Liver (tissue), 9 donors: ENCODE measurements around the gene COL23A1. TPM values are rescaled to one million over a fixed set of nuclear protein-coding genes. Genes with fewer than 3 reads are reported as not detected.

ENCODE experiments used
- DNase-seq: peaks from one replicate; pipeline ENCODE4 v3.0.0-alpha.2; 2017; ENCODE audit warnings: low spot score
- H3K27ac ChIP-seq, 2 donors: one replicate each; pipeline ENCODE4 v1.7.0; 2013; ENCODE audit warnings: inconsistent platforms in 2 of 2, low read length in 2 of 2, control low read depth in 1 of 2, low read depth in 1 of 2, mild to moderate bottlenecking in 1 of 2
- H3K27me3 ChIP-seq, 4 donors: one replicate each; pipeline versions ENCODE4 v1.6.1 to v1.7.0; 2013; ENCODE audit warnings: low read length in 3 of 4, inconsistent platforms in 1 of 4, mild to moderate bottlenecking in 1 of 4, moderate library complexity in 1 of 4; ENCODE audit not compliant: control insufficient read depth in 4 of 4, insufficient read depth in 4 of 4
- H3K36me3 ChIP-seq, 4 donors: one replicate each; pipeline versions ENCODE4 v1.6.1 to v1.7.0; 2013; ENCODE audit warnings: low read length in 3 of 4, mild to moderate bottlenecking in 3 of 4, low read depth in 1 of 4, moderate library complexity in 1 of 4; ENCODE audit not compliant: control insufficient read depth in 4 of 4, insufficient read depth in 3 of 4
- H3K4me1 ChIP-seq, 4 donors: one replicate each; pipeline versions ENCODE4 v1.6.1 to v1.7.0; 2013; ENCODE audit warnings: low read length in 3 of 4, mild to moderate bottlenecking in 3 of 4, moderate library complexity in 1 of 4; ENCODE audit not compliant: control insufficient read depth in 4 of 4, insufficient read depth in 4 of 4
- H3K4me3 ChIP-seq, 3 donors: one replicate each; pipeline versions ENCODE4 v1.6.1 to v1.7.0; 2013; ENCODE audit warnings: low read length in 3 of 3, control low read depth in 1 of 3, low read depth in 1 of 3, mild to moderate bottlenecking in 1 of 3
- H3K9ac ChIP-seq, 2 donors: one replicate each; pipeline ENCODE4 v1.7.0; 2013; ENCODE audit warnings: low read length in 2 of 2, mild to moderate bottlenecking in 2 of 2, moderate library complexity in 2 of 2, control low read depth in 1 of 2, low read depth in 1 of 2
- H3K9me3 ChIP-seq, 4 donors: one replicate each; pipeline versions ENCODE4 v1.6.1 to v1.7.0; 2013; ENCODE audit warnings: low read length in 3 of 4; ENCODE audit not compliant: control insufficient read depth in 4 of 4
- EGR1 ChIP-seq, 2 donors: IDR thresholded peaks; 2 replicates each; pipeline ENCODE4 v1.6.1; 2016 to 2018; ENCODE audit warnings: antibody characterized with exemption in 2 of 2, low read depth in 2 of 2
- FOXA1 ChIP-seq: IDR thresholded peaks from 2 replicates; pipeline ENCODE4 v1.6.1; 2016; ENCODE audit warnings: antibody characterized with exemption
- FOXA2 ChIP-seq: IDR thresholded peaks from 2 replicates; pipeline ENCODE4 v1.6.1; 2016; ENCODE audit warnings: antibody characterized with exemption
- GABPA ChIP-seq, 2 donors: IDR thresholded peaks in 1 of 2; conservative IDR thresholded peaks in 1 of 2; 2 replicates each; pipeline ENCODE4 v1.6.1; 2016; ENCODE audit warnings: antibody characterized with exemption in 2 of 2, mild to moderate bottlenecking in 1 of 2, moderate library complexity in 1 of 2
- HNF4A ChIP-seq, 2 donors: conservative IDR thresholded peaks; 2 replicates each; pipeline ENCODE4 v1.6.1; 2016; ENCODE audit warnings: antibody characterized with exemption in 2 of 2, mild to moderate bottlenecking in 2 of 2
- HNF4G ChIP-seq: IDR thresholded peaks from 2 replicates; pipeline ENCODE4 v1.6.1; 2016; ENCODE audit warnings: antibody characterized with exemption
- JUND ChIP-seq, 2 donors: IDR thresholded peaks; 2 replicates each; pipeline ENCODE4 v1.6.1; 2016; ENCODE audit warnings: antibody characterized with exemption in 2 of 2
- NR2F2 ChIP-seq: IDR thresholded peaks from 2 replicates; pipeline ENCODE4 v1.6.1; 2016; ENCODE audit warnings: antibody characterized with exemption
- RAD21 ChIP-seq, 2 donors: IDR thresholded peaks; 2 replicates each; pipeline ENCODE4 v1.6.1; 2016; ENCODE audit warnings: antibody characterized with exemption in 2 of 2, mild to moderate bottlenecking in 2 of 2
- RXRA ChIP-seq, 2 donors: IDR thresholded peaks; 2 replicates each; pipeline ENCODE4 v1.6.1; 2017 to 2018; ENCODE audit warnings: antibody characterized with exemption in 2 of 2, mild to moderate bottlenecking in 1 of 2
- SP1 ChIP-seq: IDR thresholded peaks from 2 replicates; pipeline ENCODE4 v1.6.1; 2018; ENCODE audit warnings: antibody characterized with exemption, mild to moderate bottlenecking
- YY1 ChIP-seq: IDR thresholded peaks from 2 replicates; pipeline ENCODE4 v1.6.1; 2016; ENCODE audit warnings: antibody characterized with exemption, mild to moderate bottlenecking
- WGBS: extraction: QIAGEN DNeasy Blood & Tissue Kit; methylation state at CpG from one replicate; pipeline ENCODE4 v1.1.7; 2013; 5-methylcytosine and 5-hydroxymethylcytosine counted together
- polyA plus RNA-seq, 2 donors: library from polyadenylated mRNA; stranded (reverse) in 1 of 2; unstranded in 1 of 2; fragments of 200-250 nt in 1 of 2; fragments of >200 nt in 1 of 2; fragmentation: Nextera tagmentation in 1 of 2; extraction: Ambion mirVana in 1 of 2; gene quantifications; one replicate each; pipeline versions ENCODE4 v1.2.1 to v1.2.3, GENCODE V29; 2013 to 2015
- total RNA-seq, 2 donors: library from RNA; depleted of rRNA; stranded (reverse); fragments of >200 nt; gene quantifications; one replicate each; pipeline ENCODE4 v1.2.3, GENCODE V29; 2014
- TF ChIP-seq, protein P1 (sequence below): IDR thresholded peaks from 2 replicates; pipeline ENCODE4 v1.6.1; 2016; ENCODE audit warnings: antibody characterized with exemption
- TF ChIP-seq, protein P2 (sequence below): IDR thresholded peaks from 2 replicates; pipeline ENCODE4 v1.6.1; 2016; ENCODE audit warnings: antibody characterized with exemption
- TF ChIP-seq, protein P3 (sequence below): fragments of 150-350 bp; IDR thresholded peaks from 2 replicates; pipeline ENCODE4 v1.5.1; 2017; ENCODE audit warnings: improper control_type of control experiment, low read depth, low read length; ENCODE audit not compliant: missing input control
- TF ChIP-seq, protein P4 (sequence below): IDR thresholded peaks from 2 replicates; pipeline ENCODE4 v1.6.1; 2016; ENCODE audit warnings: antibody characterized with exemption
- TF ChIP-seq, protein P5 (sequence below): IDR thresholded peaks from 2 replicates; pipeline ENCODE4 v1.6.1; 2016; ENCODE audit warnings: antibody characterized with exemption, mild to moderate bottlenecking
- donor health status: healthy.
- donor health status: healthy.
- donor health status: healthy.
- donor health status: healthy.
- donor health status: healthy.

Gene COL23A1
- total and polyA plus RNA-seq, 4 donors, result 0.08 to 1.4 (median 0.27) TPM

DNA sequence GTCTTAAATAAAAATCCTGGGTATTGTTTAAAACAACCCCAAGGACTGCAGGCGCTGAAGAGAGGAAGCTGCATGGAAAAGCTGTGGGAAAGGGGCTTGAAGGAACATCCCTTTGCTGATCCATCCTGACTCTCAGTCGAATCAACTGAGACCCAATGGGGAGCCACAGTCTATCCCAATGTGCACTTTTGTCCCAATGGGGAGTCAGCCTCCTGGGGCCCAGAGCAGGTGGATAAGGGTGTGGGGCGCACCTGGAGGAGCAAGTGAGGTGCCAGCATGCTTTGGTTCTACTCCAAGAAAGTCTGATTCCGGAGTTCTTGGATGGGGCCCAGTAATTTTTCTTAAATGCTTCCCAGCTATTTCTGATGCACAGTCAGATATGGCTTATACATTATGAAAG lies 118.1 kb downstream of the COL23A1 start (continued):
- TF ChIP-seq YY1, result no peak
- TF ChIP-seq HNF4G, result no peak
- no peak for TF ChIP-seq HNF4A (conservative IDR thresholded peaks at IDR 0.05)
- TF ChIP-seq FOXA2, result no peak
- no peak for TF ChIP-seq RAD21 (IDR thresholded peaks at IDR 0.05)
- TF ChIP-seq, protein P1, sequence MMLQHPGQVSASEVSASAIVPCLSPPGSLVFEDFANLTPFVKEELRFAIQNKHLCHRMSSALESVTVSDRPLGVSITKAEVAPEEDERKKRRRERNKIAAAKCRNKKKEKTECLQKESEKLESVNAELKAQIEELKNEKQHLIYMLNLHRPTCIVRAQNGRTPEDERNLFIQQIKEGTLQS, result no peak
- no peak for TF ChIP-seq RXRA (IDR thresholded peaks at IDR 0.05)
- TF ChIP-seq NR2F2, result no peak
- TF ChIP-seq, protein P2, sequence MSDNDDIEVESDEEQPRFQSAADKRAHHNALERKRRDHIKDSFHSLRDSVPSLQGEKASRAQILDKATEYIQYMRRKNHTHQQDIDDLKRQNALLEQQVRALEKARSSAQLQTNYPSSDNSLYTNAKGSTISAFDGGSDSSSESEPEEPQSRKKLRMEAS, result no peak
- no peak for TF ChIP-seq SP1
- no peak for TF ChIP-seq GABPA (IDR thresholded peaks at IDR 0.05 in 1 of 2, conservative IDR thresholded peaks at IDR 0.05 in 1 of 2)
- no peak for TF ChIP-seq FOXA1
- TF ChIP-seq JUND (IDR thresholded peaks at IDR 0.05), result no peak

DNA sequence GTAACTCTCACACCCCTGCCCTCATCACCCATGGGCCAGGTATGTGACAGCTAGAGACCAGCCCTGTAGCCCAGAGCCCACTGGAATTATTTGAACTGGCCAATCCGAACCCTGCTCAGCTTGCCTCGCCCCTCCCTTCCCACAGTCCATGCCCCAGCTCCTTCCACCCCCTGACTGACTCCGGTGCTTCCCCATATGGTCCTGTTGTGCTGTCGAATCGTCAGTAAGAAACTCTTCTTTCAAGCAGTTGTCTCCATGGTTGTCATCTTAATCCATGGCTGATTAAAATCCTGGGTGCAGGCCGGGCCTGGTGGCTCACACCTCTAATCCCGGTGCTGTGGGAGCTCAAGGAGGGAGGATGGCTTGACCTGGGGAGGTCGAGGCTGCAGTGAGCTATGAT lies 118.5 kb downstream of the COL23A1 start:
- no peak overlapping the region for H3K9ac ChIP-seq
- peaks cover 0 to 4% (median 0%) of the 10 kb centered on the region in 4 donors for H3K9me3 ChIP-seq
- H3K36me3 ChIP-seq, result no peaks in the 10 kb centered on the region
- WGBS, result 92% methylated on average over 8 of the region's 8 CpGs
- TF ChIP-seq, protein P1, result no peak
- no peak for TF ChIP-seq EGR1 (IDR thresholded peaks at IDR 0.05; ENCODE audit: low read depth in 2 of 2)
- TF ChIP-seq JUND (IDR thresholded peaks at IDR 0.05), result no peak
- TF ChIP-seq, protein P2, result no peak
- TF ChIP-seq, protein P3, sequence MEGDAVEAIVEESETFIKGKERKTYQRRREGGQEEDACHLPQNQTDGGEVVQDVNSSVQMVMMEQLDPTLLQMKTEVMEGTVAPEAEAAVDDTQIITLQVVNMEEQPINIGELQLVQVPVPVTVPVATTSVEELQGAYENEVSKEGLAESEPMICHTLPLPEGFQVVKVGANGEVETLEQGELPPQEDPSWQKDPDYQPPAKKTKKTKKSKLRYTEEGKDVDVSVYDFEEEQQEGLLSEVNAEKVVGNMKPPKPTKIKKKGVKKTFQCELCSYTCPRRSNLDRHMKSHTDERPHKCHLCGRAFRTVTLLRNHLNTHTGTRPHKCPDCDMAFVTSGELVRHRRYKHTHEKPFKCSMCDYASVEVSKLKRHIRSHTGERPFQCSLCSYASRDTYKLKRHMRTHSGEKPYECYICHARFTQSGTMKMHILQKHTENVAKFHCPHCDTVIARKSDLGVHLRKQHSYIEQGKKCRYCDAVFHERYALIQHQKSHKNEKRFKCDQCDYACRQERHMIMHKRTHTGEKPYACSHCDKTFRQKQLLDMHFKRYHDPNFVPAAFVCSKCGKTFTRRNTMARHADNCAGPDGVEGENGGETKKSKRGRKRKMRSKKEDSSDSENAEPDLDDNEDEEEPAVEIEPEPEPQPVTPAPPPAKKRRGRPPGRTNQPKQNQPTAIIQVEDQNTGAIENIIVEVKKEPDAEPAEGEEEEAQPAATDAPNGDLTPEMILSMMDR, result no peak
- no peak for TF ChIP-seq FOXA2
- TF ChIP-seq, protein P4, sequence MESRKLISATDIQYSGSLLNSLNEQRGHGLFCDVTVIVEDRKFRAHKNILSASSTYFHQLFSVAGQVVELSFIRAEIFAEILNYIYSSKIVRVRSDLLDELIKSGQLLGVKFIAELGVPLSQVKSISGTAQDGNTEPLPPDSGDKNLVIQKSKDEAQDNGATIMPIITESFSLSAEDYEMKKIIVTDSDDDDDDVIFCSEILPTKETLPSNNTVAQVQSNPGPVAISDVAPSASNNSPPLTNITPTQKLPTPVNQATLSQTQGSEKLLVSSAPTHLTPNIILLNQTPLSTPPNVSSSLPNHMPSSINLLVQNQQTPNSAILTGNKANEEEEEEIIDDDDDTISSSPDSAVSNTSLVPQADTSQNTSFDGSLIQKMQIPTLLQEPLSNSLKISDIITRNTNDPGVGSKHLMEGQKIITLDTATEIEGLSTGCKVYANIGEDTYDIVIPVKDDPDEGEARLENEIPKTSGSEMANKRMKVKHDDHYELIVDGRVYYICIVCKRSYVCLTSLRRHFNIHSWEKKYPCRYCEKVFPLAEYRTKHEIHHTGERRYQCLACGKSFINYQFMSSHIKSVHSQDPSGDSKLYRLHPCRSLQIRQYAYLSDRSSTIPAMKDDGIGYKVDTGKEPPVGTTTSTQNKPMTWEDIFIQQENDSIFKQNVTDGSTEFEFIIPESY, result no peak
- no peak for TF ChIP-seq SP1
- no peak for TF ChIP-seq NR2F2
- TF ChIP-seq, protein P5, sequence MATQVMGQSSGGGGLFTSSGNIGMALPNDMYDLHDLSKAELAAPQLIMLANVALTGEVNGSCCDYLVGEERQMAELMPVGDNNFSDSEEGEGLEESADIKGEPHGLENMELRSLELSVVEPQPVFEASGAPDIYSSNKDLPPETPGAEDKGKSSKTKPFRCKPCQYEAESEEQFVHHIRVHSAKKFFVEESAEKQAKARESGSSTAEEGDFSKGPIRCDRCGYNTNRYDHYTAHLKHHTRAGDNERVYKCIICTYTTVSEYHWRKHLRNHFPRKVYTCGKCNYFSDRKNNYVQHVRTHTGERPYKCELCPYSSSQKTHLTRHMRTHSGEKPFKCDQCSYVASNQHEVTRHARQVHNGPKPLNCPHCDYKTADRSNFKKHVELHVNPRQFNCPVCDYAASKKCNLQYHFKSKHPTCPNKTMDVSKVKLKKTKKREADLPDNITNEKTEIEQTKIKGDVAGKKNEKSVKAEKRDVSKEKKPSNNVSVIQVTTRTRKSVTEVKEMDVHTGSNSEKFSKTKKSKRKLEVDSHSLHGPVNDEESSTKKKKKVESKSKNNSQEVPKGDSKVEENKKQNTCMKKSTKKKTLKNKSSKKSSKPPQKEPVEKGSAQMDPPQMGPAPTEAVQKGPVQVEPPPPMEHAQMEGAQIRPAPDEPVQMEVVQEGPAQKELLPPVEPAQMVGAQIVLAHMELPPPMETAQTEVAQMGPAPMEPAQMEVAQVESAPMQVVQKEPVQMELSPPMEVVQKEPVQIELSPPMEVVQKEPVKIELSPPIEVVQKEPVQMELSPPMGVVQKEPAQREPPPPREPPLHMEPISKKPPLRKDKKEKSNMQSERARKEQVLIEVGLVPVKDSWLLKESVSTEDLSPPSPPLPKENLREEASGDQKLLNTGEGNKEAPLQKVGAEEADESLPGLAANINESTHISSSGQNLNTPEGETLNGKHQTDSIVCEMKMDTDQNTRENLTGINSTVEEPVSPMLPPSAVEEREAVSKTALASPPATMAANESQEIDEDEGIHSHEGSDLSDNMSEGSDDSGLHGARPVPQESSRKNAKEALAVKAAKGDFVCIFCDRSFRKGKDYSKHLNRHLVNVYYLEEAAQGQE, result no peak
- no peak for TF ChIP-seq FOXA1
- TF ChIP-seq YY1, result no peak
- peaks cover 1 to 13% (median 8%) of the 10 kb centered on the region in 4 donors for H3K4me1 ChIP-seq
- no peak for DNase-seq
- no peak overlapping the region for H3K27ac ChIP-seq
- no peak overlapping the region for H3K4me3 ChIP-seq
- H3K27me3 ChIP-seq, result no peaks in the 10 kb centered on the region
